ENCODE measurements around the gene CYP4F8. TPM values are rescaled to one million over a fixed set of nuclear protein-coding genes. Genes with fewer than 3 reads are reported as not detected.

CYP4F8 gene
- total RNA-seq, 1 experiment from 2014 or later = not detected

GRCh38 chr19:15644816-15645215 lies 29.8 kb downstream of the CYP4F8 start:
- H3K56ac ChIP-seq (ENCODE audit: insufficient read length, low read depth, low read length) = no peak overlapping the region
- no peak overlapping the region for H3K27ac Mint-ChIP-seq
- no peak overlapping the region for H3K4me3 Mint-ChIP-seq
- H3K79me1 ChIP-seq (ENCODE audit: insufficient read depth, low read depth, low read length, poor library complexity, severe bottlenecking) = no peaks in the 10 kb centered on the region
- no CpG with 5 or more reads among the region's 3 CpGs for WGBS (ENCODE audit: extremely low coverage, insufficient read length, low lambda C conversion rate)
- no peak overlapping the region for H3K4me2 ChIP-seq (ENCODE audit: insufficient read depth, insufficient read length, low read length)
- peaks cover 96% of the 10 kb centered on the region for H3K9me3 ChIP-seq (ENCODE audit: control insufficient read depth, low read depth, low read length)
- H3T11ph ChIP-seq (ENCODE audit: low read length) = no peak overlapping the region
- H3K23me2 ChIP-seq (ENCODE audit: insufficient read length, low read depth, low read length, poor library complexity, severe bottlenecking) = no peaks in the 10 kb centered on the region
- TF ChIP-seq CTCF (conservative IDR thresholded peaks at IDR 0.05) = no peak
- H3K27ac ChIP-seq (ENCODE audit: insufficient read length, low read depth, low read length) = no peak overlapping the region
- H2BK12ac ChIP-seq (ENCODE audit: insufficient read length, low read depth, low read length) = no peak overlapping the region
- no peak overlapping the region for H3K18ac ChIP-seq (ENCODE audit: insufficient read length, low read depth, low read length)
- H3K27me3 Mint-ChIP-seq (ENCODE audit: low read depth) = peaks cover 4% of the 10 kb centered on the region
- DNase-seq = no peak
- H2AFZ ChIP-seq (ENCODE audit: low read length) = no peak overlapping the region
- peaks cover 3 to 49% (median 8%) of the 10 kb centered on the region in 3 experiments; a peak in 6 of 7 replicates for H3K36me3 Mint-ChIP-seq (ENCODE audit: insufficient read depth in 1 of 3, low read depth in 3 of 3)
- H3K9me3 Mint-ChIP-seq = peaks cover 94 to 98% of the 10 kb centered on the region in 2 experiments
- H4K91ac ChIP-seq (ENCODE audit: insufficient read length, low read depth, low read length) = no peak overlapping the region
- no peak overlapping the region for H3K23ac ChIP-seq (ENCODE audit: insufficient read length, low read depth, low read length)
- H2AK5ac ChIP-seq (ENCODE audit: insufficient read length, low read length) = no peak overlapping the region
- H4K8ac ChIP-seq (replicated peaks; ENCODE audit: insufficient read length, low read depth, low read length) = no peak overlapping the region
- no peaks in the 10 kb centered on the region for H4K20me1 ChIP-seq (ENCODE audit: control insufficient read depth, insufficient read depth, insufficient read length)
- no peaks in the 10 kb centered on the region for H3K27me3 ChIP-seq (ENCODE audit: insufficient read depth, low read length)
- no peak overlapping the region for H3K4ac ChIP-seq (ENCODE audit: low read depth, low read length)
- no peak overlapping the region for H2BK15ac ChIP-seq (ENCODE audit: low read depth, low read length)
- H3K9ac ChIP-seq (ENCODE audit: extremely low read depth, insufficient read length, low read length) = no peak overlapping the region
- H2BK120ac ChIP-seq (ENCODE audit: low read depth, low read length, poor library complexity, severe bottlenecking) = no peak overlapping the region
- H2BK5ac ChIP-seq (ENCODE audit: insufficient read length, low read length) = no peak overlapping the region
- no peaks in the 10 kb centered on the region for H3K4me1 ChIP-seq (ENCODE audit: insufficient read depth, low read length)
- no peaks in the 10 kb centered on the region for H3K79me2 ChIP-seq (ENCODE audit: insufficient read depth, low read length)
- H3K14ac ChIP-seq (ENCODE audit: insufficient read depth, low read length) = no peak overlapping the region
- H2BK20ac ChIP-seq (ENCODE audit: low read depth, low read length, poor library complexity, severe bottlenecking) = no peak overlapping the region
- no peak overlapping the region for H4K5ac ChIP-seq (ENCODE audit: insufficient read length, low read depth, low read length)
- H3K4me1 Mint-ChIP-seq = no peaks in the 10 kb centered on the region

All from H9 (cell line).